ENCODE results near the gene SMKR1.

DNA sequence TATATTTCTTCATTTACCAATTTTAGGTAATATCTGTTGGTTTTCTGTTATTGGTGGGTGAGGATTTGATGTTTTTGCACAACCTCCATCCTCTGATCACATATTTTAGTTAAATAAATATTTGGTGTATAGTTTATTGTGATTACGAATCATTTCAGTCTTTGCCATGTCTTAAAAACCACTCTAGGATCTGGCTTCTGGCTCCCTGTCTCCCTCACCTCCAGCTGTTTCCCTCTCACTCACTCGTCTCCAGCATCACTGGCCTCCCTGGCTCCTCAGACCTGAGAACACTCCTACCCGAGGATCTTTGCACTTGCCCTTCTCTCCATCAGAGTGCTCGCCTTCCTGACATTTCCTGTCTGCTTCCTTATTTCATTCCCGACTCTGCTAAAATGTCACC, 58.5 kb downstream of the SMKR1 start:
- TF ChIP-seq, protein P1, sequence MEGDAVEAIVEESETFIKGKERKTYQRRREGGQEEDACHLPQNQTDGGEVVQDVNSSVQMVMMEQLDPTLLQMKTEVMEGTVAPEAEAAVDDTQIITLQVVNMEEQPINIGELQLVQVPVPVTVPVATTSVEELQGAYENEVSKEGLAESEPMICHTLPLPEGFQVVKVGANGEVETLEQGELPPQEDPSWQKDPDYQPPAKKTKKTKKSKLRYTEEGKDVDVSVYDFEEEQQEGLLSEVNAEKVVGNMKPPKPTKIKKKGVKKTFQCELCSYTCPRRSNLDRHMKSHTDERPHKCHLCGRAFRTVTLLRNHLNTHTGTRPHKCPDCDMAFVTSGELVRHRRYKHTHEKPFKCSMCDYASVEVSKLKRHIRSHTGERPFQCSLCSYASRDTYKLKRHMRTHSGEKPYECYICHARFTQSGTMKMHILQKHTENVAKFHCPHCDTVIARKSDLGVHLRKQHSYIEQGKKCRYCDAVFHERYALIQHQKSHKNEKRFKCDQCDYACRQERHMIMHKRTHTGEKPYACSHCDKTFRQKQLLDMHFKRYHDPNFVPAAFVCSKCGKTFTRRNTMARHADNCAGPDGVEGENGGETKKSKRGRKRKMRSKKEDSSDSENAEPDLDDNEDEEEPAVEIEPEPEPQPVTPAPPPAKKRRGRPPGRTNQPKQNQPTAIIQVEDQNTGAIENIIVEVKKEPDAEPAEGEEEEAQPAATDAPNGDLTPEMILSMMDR (IDR thresholded peaks at IDR 0.05 in 2 of 3, conservative IDR thresholded peaks at IDR 0.05 in 1 of 3; ENCODE audit: borderline replicate concordance in 1 of 3, insufficient read depth in 1 of 3, low read depth in 2 of 3, low read length in 2 of 3): no peak
- TF ChIP-seq EZH2 (IDR thresholded peaks at IDR 0.05): no peak
- TF ChIP-seq, protein P2, sequence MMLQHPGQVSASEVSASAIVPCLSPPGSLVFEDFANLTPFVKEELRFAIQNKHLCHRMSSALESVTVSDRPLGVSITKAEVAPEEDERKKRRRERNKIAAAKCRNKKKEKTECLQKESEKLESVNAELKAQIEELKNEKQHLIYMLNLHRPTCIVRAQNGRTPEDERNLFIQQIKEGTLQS (IDR thresholded peaks at IDR 0.05): no peak
- TF ChIP-seq RAD21 (IDR thresholded peaks at IDR 0.05; ENCODE audit: low read depth): no peak
- TF ChIP-seq, protein P3, sequence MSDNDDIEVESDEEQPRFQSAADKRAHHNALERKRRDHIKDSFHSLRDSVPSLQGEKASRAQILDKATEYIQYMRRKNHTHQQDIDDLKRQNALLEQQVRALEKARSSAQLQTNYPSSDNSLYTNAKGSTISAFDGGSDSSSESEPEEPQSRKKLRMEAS (IDR thresholded peaks at IDR 0.05): no peak
- TF ChIP-seq SP1 (IDR thresholded peaks at IDR 0.05; ENCODE audit: low read depth): no peak
- no peak for TF ChIP-seq POLR2AphosphoS5 (IDR thresholded peaks at IDR 0.05; ENCODE audit: low read depth, low read length)
- no peak for TF ChIP-seq POLR2A (IDR thresholded peaks at IDR 0.05; ENCODE audit: borderline replicate concordance, extremely low read depth, insufficient read depth, insufficient read length)
- TF ChIP-seq, protein P4, sequence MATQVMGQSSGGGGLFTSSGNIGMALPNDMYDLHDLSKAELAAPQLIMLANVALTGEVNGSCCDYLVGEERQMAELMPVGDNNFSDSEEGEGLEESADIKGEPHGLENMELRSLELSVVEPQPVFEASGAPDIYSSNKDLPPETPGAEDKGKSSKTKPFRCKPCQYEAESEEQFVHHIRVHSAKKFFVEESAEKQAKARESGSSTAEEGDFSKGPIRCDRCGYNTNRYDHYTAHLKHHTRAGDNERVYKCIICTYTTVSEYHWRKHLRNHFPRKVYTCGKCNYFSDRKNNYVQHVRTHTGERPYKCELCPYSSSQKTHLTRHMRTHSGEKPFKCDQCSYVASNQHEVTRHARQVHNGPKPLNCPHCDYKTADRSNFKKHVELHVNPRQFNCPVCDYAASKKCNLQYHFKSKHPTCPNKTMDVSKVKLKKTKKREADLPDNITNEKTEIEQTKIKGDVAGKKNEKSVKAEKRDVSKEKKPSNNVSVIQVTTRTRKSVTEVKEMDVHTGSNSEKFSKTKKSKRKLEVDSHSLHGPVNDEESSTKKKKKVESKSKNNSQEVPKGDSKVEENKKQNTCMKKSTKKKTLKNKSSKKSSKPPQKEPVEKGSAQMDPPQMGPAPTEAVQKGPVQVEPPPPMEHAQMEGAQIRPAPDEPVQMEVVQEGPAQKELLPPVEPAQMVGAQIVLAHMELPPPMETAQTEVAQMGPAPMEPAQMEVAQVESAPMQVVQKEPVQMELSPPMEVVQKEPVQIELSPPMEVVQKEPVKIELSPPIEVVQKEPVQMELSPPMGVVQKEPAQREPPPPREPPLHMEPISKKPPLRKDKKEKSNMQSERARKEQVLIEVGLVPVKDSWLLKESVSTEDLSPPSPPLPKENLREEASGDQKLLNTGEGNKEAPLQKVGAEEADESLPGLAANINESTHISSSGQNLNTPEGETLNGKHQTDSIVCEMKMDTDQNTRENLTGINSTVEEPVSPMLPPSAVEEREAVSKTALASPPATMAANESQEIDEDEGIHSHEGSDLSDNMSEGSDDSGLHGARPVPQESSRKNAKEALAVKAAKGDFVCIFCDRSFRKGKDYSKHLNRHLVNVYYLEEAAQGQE (IDR thresholded peaks at IDR 0.05; ENCODE audit: low read depth): no peak
- no peak for TF ChIP-seq TCF7L2 (IDR thresholded peaks at IDR 0.05; ENCODE audit: borderline replicate concordance, extremely low read depth, insufficient read depth, insufficient read length)
- TF ChIP-seq CEBPB (IDR thresholded peaks at IDR 0.05; ENCODE audit: low read depth): no peak
- no peak for TF ChIP-seq SRF (IDR thresholded peaks at IDR 0.05; ENCODE audit: low read depth)
- TF ChIP-seq YY1 (IDR thresholded peaks at IDR 0.05; ENCODE audit: extremely low read depth, insufficient replicate concordance, low read depth, low read length): no peak
- no peak for TF ChIP-seq EZH2phosphoT487 (IDR thresholded peaks at IDR 0.05; ENCODE audit: borderline replicate concordance)

Measured in HCT116 (cell line).